BJ (cell line): ENCODE results near the gene RCOR1. TPM values are rescaled to one million over a fixed set of nuclear protein-coding genes. Genes with fewer than 3 reads are reported as not detected.
"Not testable (repeated sequence)": the region's sequence is repeated elsewhere in the genome, so short reads cannot be mapped to it uniquely, and the experiment has no call there.

ENCODE experiments used
- CTCF ChIA-PET: fragments of 350-600 bp; formaldehyde crosslinking; extraction: SDS; loops from one replicate; lab custom pipeline; 2021; ENCODE audit warnings: antibody characterized with exemption, inconsistent platforms; lab: Yijun Ruan, JAX
- POLR2A ChIA-PET: fragments of 300-600 bp; sonication (Branson Sonifier 250); formaldehyde crosslinking; extraction: SDS; loops from one replicate; lab custom pipeline; 2021; ENCODE audit warnings: antibody characterized with exemption; lab: Charles Lee
- DNase-seq: peaks from one replicate; pipeline ENCODE4 v3.0.0-alpha.2; 2011; ENCODE audit warnings: low read depth
- H3K27me3 ChIP-seq: 2 replicates; pipeline ENCODE4 v1.6.0; 2011; ENCODE audit warnings: low read length; ENCODE audit not compliant: control insufficient read depth, insufficient read depth
- H3K36me3 ChIP-seq: 2 replicates; pipeline ENCODE4 v1.5.1; 2011; ENCODE audit warnings: low read length; ENCODE audit not compliant: control insufficient read depth, insufficient read depth
- H3K4me3 ChIP-seq: 2 replicates; pipeline ENCODE4 v1.5.1; 2011; ENCODE audit warnings: low read depth, mild to moderate bottlenecking, control low read depth, low read length
- CTCF ChIP-seq: IDR thresholded peaks from 2 replicates; pipeline ENCODE4 v1.5.1; 2011; ENCODE audit warnings: low read depth, mild to moderate bottlenecking, control low read depth, inconsistent platforms, low read length, moderate library complexity; ENCODE audit not compliant: insufficient read depth
- polyA plus RNA-seq: library from polyadenylated mRNA; depleted of rRNA; stranded (reverse); fragments of >200 nt; gene quantifications from 2 replicates; pipeline ENCODE4 v1.2.3, GENCODE V29; 2011

The RCOR1 gene
- polyA plus RNA-seq, 1 experiment: 7.9 TPM

- no peak overlapping the region for H3K4me3 ChIP-seq
- no peaks in the 10 kb centered on the region for H3K36me3 ChIP-seq
- POLR2A ChIA-PET: no interaction called here
- CTCF ChIA-PET: interaction anchor here (1.8 kb wide), 1 partner anchor 21 kb away, joined by 7 read pairs; no protein-coding TSS in a partner anchor
- no peak for DNase-seq
- no peak for TF ChIP-seq CTCF
- H3K27me3 ChIP-seq: no peaks in the 10 kb centered on the region
Observed at GRCh38 chr14:102573591-102574046, 18.8 kb upstream of the RCOR1 start.

- ChIA-PET CTCF (interaction anchor here (0.7 kb wide), 2 partner anchors 9 to 12 kb away, joined by 3 read pairs; no protein-coding TSS in a partner anchor), POLR2A (no interaction called here)
- no peak overlapping the region for H3K4me3 ChIP-seq
Observed at GRCh38 chr14:102574281-102575159, 17.9 kb upstream of the RCOR1 start.

GRCh38 chr14:102575160-102575845 lies 17.1 kb upstream of the RCOR1 start:
- POLR2A ChIA-PET: no interaction called here
- CTCF ChIA-PET: interaction anchor here (0.7 kb wide), 2 partner anchors 10 to 12 kb away, joined by 3 read pairs; no protein-coding TSS in a partner anchor
- Histone ChIP-seq H3K27me3 (no peaks in the 10 kb centered on the region), H3K36me3 (no peaks in the 10 kb centered on the region), H3K4me3 (no peak overlapping the region)
- TF ChIP-seq CTCF: no peak
- no peak for DNase-seq

More at GRCh38 chr14:102574281-102575159, 17.9 kb upstream of the RCOR1 start:
- Histone ChIP-seq H3K27me3 (no peaks in the 10 kb centered on the region), H3K36me3 (no peaks in the 10 kb centered on the region)
- no peak for DNase-seq
- TF ChIP-seq CTCF: no peak

GRCh38 chr14:102575846-102576428 lies 16.5 kb upstream of the RCOR1 start:
- CTCF ChIA-PET, H3K4me3 ChIP-seq, DNase-seq, H3K27me3 ChIP-seq, H3K36me3 ChIP-seq, POLR2A ChIA-PET: not testable (repeated sequence)

GRCh38 chr14:102578821-102579220 lies 13.6 kb upstream of the RCOR1 start:
- Histone ChIP-seq H3K4me3 (no peak overlapping the region), H3K36me3 (no peaks in the 10 kb centered on the region), H3K27me3 (no peaks in the 10 kb centered on the region)
- ChIA-PET POLR2A (no interaction called here), CTCF (interaction anchor here (0.6 to 2.0 kb wide), 2 partner anchors 12 to 54 kb away, joined by 3 to 5 read pairs; no protein-coding TSS in a partner anchor)
- no peak for DNase-seq
- TF ChIP-seq CTCF: no peak
